Stimulated activated CD8-positive, alpha-beta memory T cell treated with anti-CD3 and anti-CD28 coated beads, Interleukin-15, amount 100 ng/mL, for 48 hours (primary cell): Measurements from ENCODE around the gene LGALS7.

Experiments
- DNase-seq, 2 donors: peaks; one replicate each; pipeline ENCODE4 v3.0.0-alpha.2; 2020; ENCODE audit warnings: low read depth in 2 of 2

Gene LGALS7

GRCh38 chr19:38727868-38728660, 45.3 kb downstream of the LGALS7 start:
- DNase-seq, result no peak

- no peak for DNase-seq
Observed at GRCh38 chr19:38727306-38727867, 45.9 kb downstream of the LGALS7 start.

GRCh38 chr19:38726761-38727301, 46.5 kb downstream of the LGALS7 start:
- DNase-seq, result no peak

GRCh38 chr19:38726284-38726673, 47.0 kb downstream of the LGALS7 start:
- DNase-seq, result no peak

- DNase-seq, result no peak
Observed at GRCh38 chr19:38725469-38726283, 47.6 kb downstream of the LGALS7 start.

- no peak for DNase-seq
Observed at GRCh38 chr19:38723990-38724854, 49.1 kb downstream of the LGALS7 start.

- no peak for DNase-seq
Observed at GRCh38 chr19:38723606-38723965, 49.7 kb downstream of the LGALS7 start.

GRCh38 chr19:38722947-38723605, 50.2 kb downstream of the LGALS7 start:
- DNase-seq, result no peak

GRCh38 chr19:38721979-38722773, 51.1 kb downstream of the LGALS7 start:
- no peak for DNase-seq

- no peak for DNase-seq
Observed at GRCh38 chr19:38721496-38721895, 51.8 kb downstream of the LGALS7 start.
